Measurements from ENCODE around the gene ENDOD1. TPM values are rescaled to one million over a fixed set of nuclear protein-coding genes. Genes with fewer than 3 reads are reported as not detected.

Gene ENDOD1
- total and polyA plus RNA-seq, 4 donors, result 19.0 to 71.8 (median 52.8) TPM

GRCh38 chr11:95068549-95068948 is 21.1 kb upstream of the ENDOD1 start:
- no peaks in the 10 kb centered on the region for H3K27me3 ChIP-seq (ENCODE audit: control insufficient read depth in 1 of 2, insufficient read depth in 2 of 2, low read length in 1 of 2)
- peak overlapping the region; percentile 71 to 76 for H3K4me3 ChIP-seq (ENCODE audit: low read length in 2 of 2)
- no peaks in the 10 kb centered on the region for H3K4me1 ChIP-seq (ENCODE audit: control insufficient read depth in 1 of 2, insufficient read depth in 2 of 2, low read length in 2 of 2)
- peak overlapping the region; percentile 28 to 76 for H3K27ac ChIP-seq (ENCODE audit: low read depth in 1 of 2, low read length in 2 of 2)
- WGBS, 2 donors, result 2 to 4% methylated on average over 5 of the region's 5 CpGs
- intact Hi-C loops (cut with DNase I), result loop anchor here (2.0 to 10.0 kb wide), 3 partner anchors 22 to 694 kb away; partner anchors contain the start of genes CWC15 (in 2 of the 2) and KDM4D (in 2 of the 2)
- no peaks in the 10 kb centered on the region for H3K9me3 ChIP-seq (ENCODE audit: control insufficient read depth, low read length)
- DNase-seq (peak; percentile 82 to 85), ATAC-seq (ENCODE audit: low FRiP score) (peak; percentile 90)
- no peaks in the 10 kb centered on the region for H3K36me3 ChIP-seq (ENCODE audit: control insufficient read depth in 1 of 2, insufficient read depth in 2 of 2, low read length in 1 of 2)

GRCh38 chr11:95070471-95070870 is 19.2 kb upstream of the ENDOD1 start:
- no peak for ATAC-seq (ENCODE audit: low FRiP score)
- Histone ChIP-seq H3K27me3 (ENCODE audit: control insufficient read depth in 1 of 2, insufficient read depth in 2 of 2, low read length in 1 of 2) (no peaks in the 10 kb centered on the region), H3K4me3 (ENCODE audit: low read length in 2 of 2) (no peak overlapping the region), H3K36me3 (ENCODE audit: control insufficient read depth in 1 of 2, insufficient read depth in 2 of 2, low read length in 1 of 2) (no peaks in the 10 kb centered on the region), H3K27ac (ENCODE audit: low read depth in 1 of 2, low read length in 2 of 2) (no peak overlapping the region), H3K9me3 (ENCODE audit: control insufficient read depth, low read length) (no peaks in the 10 kb centered on the region), H3K4me1 (ENCODE audit: control insufficient read depth in 1 of 2, insufficient read depth in 2 of 2, low read length in 2 of 2) (peaks cover 3 to 7% of the 10 kb centered on the region in 2 donors)
- intact Hi-C loops (cut with DNase I), result loop anchor here (2.0 to 10.0 kb wide), 3 partner anchors 37 to 694 kb away; no protein-coding TSS in a partner anchor
- no peak for DNase-seq
- WGBS, 2 donors, result 85 to 91% methylated on average over 1 of the region's 1 CpG

GRCh38 chr11:95072948-95073347 is 16.7 kb upstream of the ENDOD1 start:
- ATAC-seq (ENCODE audit: low FRiP score) (no peak), DNase-seq (no peak)
- H3K9me3 ChIP-seq (ENCODE audit: control insufficient read depth, low read length), result no peaks in the 10 kb centered on the region
- H3K36me3 ChIP-seq (ENCODE audit: control insufficient read depth in 1 of 2, insufficient read depth in 2 of 2, low read length in 1 of 2), result no peaks in the 10 kb centered on the region
- H3K27me3 ChIP-seq (ENCODE audit: control insufficient read depth in 1 of 2, insufficient read depth in 2 of 2, low read length in 1 of 2), result no peaks in the 10 kb centered on the region
- intact Hi-C loops (cut with DNase I), result loop anchor here in 1 of 2 donors (5.0 to 10.0 kb wide), 2 partner anchors 34 to 692 kb away; no protein-coding TSS in a partner anchor
- peaks cover 6 to 11% of the 10 kb centered on the region in 2 donors for H3K4me1 ChIP-seq (ENCODE audit: control insufficient read depth in 1 of 2, insufficient read depth in 2 of 2, low read length in 2 of 2)
- H3K27ac ChIP-seq (ENCODE audit: low read depth in 1 of 2, low read length in 2 of 2), result no peak overlapping the region
- no peak overlapping the region for H3K4me3 ChIP-seq (ENCODE audit: low read length in 2 of 2)

DNA sequence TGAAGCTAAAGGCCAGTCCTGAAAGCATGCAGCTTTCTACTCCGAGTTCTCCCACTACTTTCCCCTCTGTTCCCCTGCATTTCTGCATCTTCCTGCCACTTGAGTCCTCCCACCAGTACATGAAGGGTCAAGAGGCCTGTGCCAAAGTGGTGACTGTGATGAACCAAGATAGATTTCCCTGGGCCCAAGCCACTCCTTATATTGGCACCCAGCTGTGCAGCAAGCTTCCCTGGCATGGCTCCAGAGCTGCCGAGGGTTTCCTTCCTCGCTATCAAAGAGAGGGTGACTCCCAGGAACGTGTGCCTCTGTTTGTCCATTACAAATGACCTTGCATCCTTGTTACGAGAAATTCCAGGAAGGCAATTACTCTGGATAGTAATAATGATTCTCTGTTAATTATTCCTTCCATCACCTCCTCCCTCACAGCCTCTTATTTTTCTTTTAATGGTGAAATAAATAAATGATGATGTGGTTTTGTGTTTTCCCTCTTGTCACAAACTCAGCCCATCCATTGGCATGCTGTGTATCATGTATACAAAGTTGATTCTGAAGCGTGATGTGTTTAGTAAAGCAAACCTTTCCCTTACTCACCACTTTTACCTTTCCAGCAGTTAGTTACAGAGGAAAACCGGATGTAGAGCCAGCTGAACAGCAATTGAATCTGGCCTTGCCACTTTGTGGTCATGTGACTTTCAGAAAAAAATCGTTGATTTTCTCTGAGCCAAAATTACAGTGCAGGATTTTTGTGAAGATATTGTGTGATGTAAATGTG is 14.7 kb upstream of the ENDOD1 start:
- Histone ChIP-seq H3K9me3 (ENCODE audit: control insufficient read depth, low read length) (no peaks in the 10 kb centered on the region), H3K4me1 (ENCODE audit: control insufficient read depth in 1 of 2, insufficient read depth in 2 of 2, low read length in 2 of 2) (peaks cover 7 to 15% of the 10 kb centered on the region in 2 donors), H3K4me3 (ENCODE audit: low read length in 2 of 2) (no peak overlapping the region), H3K27me3 (ENCODE audit: control insufficient read depth in 1 of 2, insufficient read depth in 2 of 2, low read length in 1 of 2) (no peaks in the 10 kb centered on the region), H3K27ac (ENCODE audit: low read depth in 1 of 2, low read length in 2 of 2) (peak overlapping the region in 1 of 2 donors; percentile 71), H3K36me3 (ENCODE audit: control insufficient read depth in 1 of 2, insufficient read depth in 2 of 2, low read length in 1 of 2) (no peaks in the 10 kb centered on the region)
- 30 to 33% methylated on average over 8 of the region's 8 CpGs for WGBS, 2 donors
- ATAC-seq (ENCODE audit: low FRiP score) (no peak), DNase-seq (peak; percentile 61 to 77)
- intact Hi-C loops (cut with DNase I), result loop anchor here in 1 of 2 donors (5.0 to 10.0 kb wide), 2 partner anchors 32 to 690 kb away; no protein-coding TSS in a partner anchor

GRCh38 chr11:95076416-95076815 is 13.2 kb upstream of the ENDOD1 start:
- H3K36me3 ChIP-seq (ENCODE audit: control insufficient read depth in 1 of 2, insufficient read depth in 2 of 2, low read length in 1 of 2), result no peaks in the 10 kb centered on the region
- intact Hi-C loops (cut with DNase I), result loop anchor here in 1 of 2 donors (10.0 kb wide), 1 partner anchor 688 kb away; no protein-coding TSS in a partner anchor
- no peaks in the 10 kb centered on the region for H3K9me3 ChIP-seq (ENCODE audit: control insufficient read depth, low read length)
- WGBS, 2 donors, result 0 to 2% methylated on average over 1 of the region's 1 CpG
- no peaks in the 10 kb centered on the region for H3K27me3 ChIP-seq (ENCODE audit: control insufficient read depth in 1 of 2, insufficient read depth in 2 of 2, low read length in 1 of 2)
- H3K4me3 ChIP-seq (ENCODE audit: low read length in 2 of 2), result no peak overlapping the region
- peak; percentile 64 for ATAC-seq (ENCODE audit: low FRiP score)
- DNase-seq, result peak in 1 of 2 donors; percentile 59
- H3K27ac ChIP-seq (ENCODE audit: low read depth in 1 of 2, low read length in 2 of 2), result no peak overlapping the region
- H3K4me1 ChIP-seq (ENCODE audit: control insufficient read depth in 1 of 2, insufficient read depth in 2 of 2, low read length in 2 of 2), result peaks cover 8 to 20% of the 10 kb centered on the region in 2 donors

GRCh38 chr11:95076981-95077380 is 12.7 kb upstream of the ENDOD1 start:
- H3K4me1 ChIP-seq (ENCODE audit: control insufficient read depth in 1 of 2, insufficient read depth in 2 of 2, low read length in 2 of 2), result peaks cover 13 to 20% of the 10 kb centered on the region in 2 donors
- peak overlapping the region; percentile 25 to 43 for H3K27ac ChIP-seq (ENCODE audit: low read depth in 1 of 2, low read length in 2 of 2)
- intact Hi-C loops (cut with DNase I), result loop anchor here in 1 of 2 donors (10.0 kb wide), 1 partner anchor 688 kb away; no protein-coding TSS in a partner anchor
- no peak for ATAC-seq (ENCODE audit: low FRiP score)
- DNase-seq, result no peak
- no peaks in the 10 kb centered on the region for H3K9me3 ChIP-seq (ENCODE audit: control insufficient read depth, low read length)
- H3K36me3 ChIP-seq (ENCODE audit: control insufficient read depth in 1 of 2, insufficient read depth in 2 of 2, low read length in 1 of 2), result no peaks in the 10 kb centered on the region
- no peaks in the 10 kb centered on the region for H3K27me3 ChIP-seq (ENCODE audit: control insufficient read depth in 1 of 2, insufficient read depth in 2 of 2, low read length in 1 of 2)
- no peak overlapping the region for H3K4me3 ChIP-seq (ENCODE audit: low read length in 2 of 2)

DNA sequence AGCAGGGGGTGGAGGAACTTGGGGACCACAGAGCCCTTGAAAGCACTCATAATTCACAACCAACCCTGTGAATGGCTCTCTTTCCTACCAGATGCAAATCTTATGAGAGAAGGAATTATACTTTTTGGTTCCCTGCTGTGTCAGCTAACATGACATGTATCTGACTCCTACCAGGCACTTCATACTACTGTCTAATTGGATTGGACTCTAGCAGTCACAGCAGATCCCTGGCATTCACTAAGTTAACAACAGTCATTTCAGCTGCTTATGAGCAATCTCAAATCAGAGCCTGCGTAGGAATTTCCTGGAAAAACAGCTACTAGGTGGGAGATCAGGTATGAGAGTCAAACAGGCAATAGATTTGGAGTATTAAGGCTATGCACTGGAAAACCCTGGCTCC is 11.1 kb upstream of the ENDOD1 start:
- WGBS, 2 donors, result 69 to 76% methylated on average over 1 of the region's 1 CpG
- ATAC-seq (ENCODE audit: low FRiP score), result no peak
- no peaks in the 10 kb centered on the region for H3K9me3 ChIP-seq (ENCODE audit: control insufficient read depth, low read length)
- no peak overlapping the region for H3K4me3 ChIP-seq (ENCODE audit: low read length in 2 of 2)
- H3K27ac ChIP-seq (ENCODE audit: low read depth in 1 of 2, low read length in 2 of 2), result peak overlapping the region; percentile 67
- intact Hi-C loops (cut with DNase I), result loop anchor here in 1 of 2 donors (10.0 kb wide), 1 partner anchor 686 kb away; no protein-coding TSS in a partner anchor
- H3K27me3 ChIP-seq (ENCODE audit: control insufficient read depth in 1 of 2, insufficient read depth in 2 of 2, low read length in 1 of 2), result no peaks in the 10 kb centered on the region
- peaks cover 14 to 20% of the 10 kb centered on the region in 2 donors for H3K4me1 ChIP-seq (ENCODE audit: control insufficient read depth in 1 of 2, insufficient read depth in 2 of 2, low read length in 2 of 2)
- H3K36me3 ChIP-seq (ENCODE audit: control insufficient read depth in 1 of 2, insufficient read depth in 2 of 2, low read length in 1 of 2), result no peaks in the 10 kb centered on the region
- DNase-seq, result no peak

- H3K4me1 ChIP-seq (ENCODE audit: control insufficient read depth in 1 of 2, insufficient read depth in 2 of 2, low read length in 2 of 2), result peaks cover 9 to 11% of the 10 kb centered on the region in 2 donors
- no peak overlapping the region for H3K4me3 ChIP-seq (ENCODE audit: low read length in 2 of 2)
- no peaks in the 10 kb centered on the region for H3K27me3 ChIP-seq (ENCODE audit: control insufficient read depth in 1 of 2, insufficient read depth in 2 of 2, low read length in 1 of 2)
- intact Hi-C loops (cut with DNase I), result no loop called here
- H3K27ac ChIP-seq (ENCODE audit: low read depth in 1 of 2, low read length in 2 of 2), result peak overlapping the region; percentile 52 to 98
- no peaks in the 10 kb centered on the region for H3K9me3 ChIP-seq (ENCODE audit: control insufficient read depth, low read length)
- DNase-seq (no peak), ATAC-seq (ENCODE audit: low FRiP score) (no peak)
- H3K36me3 ChIP-seq (ENCODE audit: control insufficient read depth in 1 of 2, insufficient read depth in 2 of 2, low read length in 1 of 2), result no peaks in the 10 kb centered on the region
- WGBS, 2 donors, result 25 to 28% methylated on average over 5 of the region's 5 CpGs
Measured at GRCh38 chr11:95081010-95081409, 8.6 kb upstream of the ENDOD1 start.

Measured in aorta (tissue), 5 donors.